ENCODE results near the gene SPTBN1.

GRCh38 chr2:54497763-54498680 lies 41.9 kb downstream of the SPTBN1 start:
- TF ChIP-seq CTCF (conservative IDR thresholded peaks at IDR 0.05; ENCODE audit: low read depth, low read length) (peak; percentile 57), EZH2 (IDR thresholded peaks at IDR 0.05; ENCODE audit: borderline replicate concordance, low read depth, low read length, poor library complexity, severe bottlenecking) (no peak)

All from A673 (cell line).